HCT116 (cell line): ENCODE results near the gene SF3B5. TPM values are rescaled to one million over a fixed set of nuclear protein-coding genes. Genes with fewer than 3 reads are reported as not detected.

ENCODE experiments used
- ATAC-seq: fragments of 200-7000 bp; cut with Tn5 transposase; 2 replicates; pipeline ENCODE4 v1.9.1; 2020; ENCODE audit warnings: mild to moderate bottlenecking, moderate library complexity
- BruUV-seq: library from RNA; stranded (reverse); fragments of 400-500 nt; replicated peaks from 2 replicates; lab custom pipeline; 2021; lab: Mats Ljungman, UMichigan
- CTCF ChIA-PET: fragments of 300-600 bp; sonication (Branson Sonifier 250); formaldehyde crosslinking; loops from one replicate; lab custom pipeline; 2021; ENCODE audit warnings: antibody characterized with exemption; lab: Charles Lee
- POLR2A ChIA-PET: fragments of 300-600, 350-600 bp; sonication (Branson Sonifier 250); formaldehyde crosslinking; loops from one replicate; lab custom pipeline; 2021; ENCODE audit warnings: antibody characterized with exemption; lab: Charles Lee
- RAD21 ChIA-PET, 2 experiments: fragments of 300-600 bp; sonication (Branson Sonifier 250); formaldehyde crosslinking; loops; one replicate each; lab custom pipeline; 2023; ENCODE audit warnings: low total read pairs in 2 of 2; ENCODE audit not compliant: uncharacterized antibody in 2 of 2, unreplicated experiment in 2 of 2, low non-redundant PET in 1 of 2; lab: Charles Lee
- DNase-seq: peaks from one replicate; pipeline ENCODE4 v3.0.0-alpha.2; 2010; ENCODE audit warnings: low read depth, low spot score
- H2AFZ ChIP-seq: fragments of 200-600 bp; shearing (Covaris generic), sonication (generic); 2 replicates; pipeline ENCODE4 v1.6.1; 2017; ENCODE audit warnings: low read depth, mixed run types, mixed read lengths, antibody characterized with exemption, low read length; ENCODE audit not compliant: poor library complexity, severe bottlenecking
- H3K27ac ChIP-seq: 2 replicates; pipeline ENCODE4 v1.5.1; 2012; ENCODE audit warnings: low read depth, low read length
- H3K27me3 ChIP-seq: fragments of 200-600 bp; sonication (generic); 2 replicates; pipeline ENCODE4 v1.6.1; 2016; ENCODE audit warnings: mixed run types, low read length, mixed read lengths; ENCODE audit not compliant: insufficient read depth
- H3K36me3 ChIP-seq, 2 experiments: fragments of 200-500 bp in 1 of 2; fragments of 200-600 bp in 1 of 2; sonication (Bioruptor generic) in 1 of 2; sonication (generic) in 1 of 2; 2 replicates each; pipeline versions ENCODE4 v1.5.1 to v1.6.1; 2014 to 2016; ENCODE audit warnings: low read length in 2 of 2, inconsistent platforms in 1 of 2, mixed read lengths in 1 of 2, mixed run types in 1 of 2; ENCODE audit not compliant: insufficient read depth in 2 of 2, control insufficient read depth in 1 of 2
- H3K4me1 ChIP-seq, 2 experiments: fragments of 200-600 bp in 1 of 2; sonication (generic) in 1 of 2; 2 replicates each; pipeline versions ENCODE4 v1.5.1 to v1.6.1; 2012 to 2017; ENCODE audit warnings: low read length in 2 of 2, inconsistent platforms in 1 of 2, mild to moderate bottlenecking in 1 of 2, mixed read lengths in 1 of 2, mixed run types in 1 of 2, moderate library complexity in 1 of 2; ENCODE audit not compliant: insufficient read depth in 2 of 2, control insufficient read depth in 1 of 2
- H3K4me2 ChIP-seq: fragments of 200-600 bp; sonication (generic); 2 replicates; pipeline ENCODE4 v1.6.1; 2017; ENCODE audit warnings: mixed run types, low read length, mixed read lengths
- H3K4me3 ChIP-seq, 2 experiments: fragments of 200-600 bp in 1 of 2; sonication (generic) in 1 of 2; replicated peaks in 1 of 2; 2 replicates each; pipeline ENCODE4 v1.5.1; 2011 to 2016; ENCODE audit warnings: low read length in 2 of 2, control low read depth in 1 of 2, low read depth in 1 of 2, mild to moderate bottlenecking in 1 of 2, mixed read lengths in 1 of 2, mixed run types in 1 of 2
- H3K79me2 ChIP-seq: fragments of 200-600 bp; sonication (generic); 2 replicates; pipeline ENCODE4 v1.6.1; 2017; ENCODE audit warnings: mild to moderate bottlenecking, mixed run types, low read length, moderate library complexity, mixed read lengths; ENCODE audit not compliant: insufficient read depth
- H3K9ac ChIP-seq: fragments of 200-600 bp; sonication (generic); 2 replicates; pipeline ENCODE4 v1.6.1; 2016; ENCODE audit warnings: low read length, mixed read lengths
- H3K9me2 ChIP-seq: fragments of 200-600 bp; sonication (generic), shearing (Covaris generic); 2 replicates; pipeline ENCODE4 v1.6.1; 2017; ENCODE audit warnings: mixed run types, mild to moderate bottlenecking, moderate library complexity; ENCODE audit not compliant: insufficient read depth
- H3K9me3 ChIP-seq, 2 experiments: fragments of 200-500 bp in 1 of 2; fragments of 200-600 bp in 1 of 2; sonication (Bioruptor generic) in 1 of 2; sonication (generic) in 1 of 2; 2 replicates each; pipeline ENCODE4 v1.6.1; 2014 to 2017; ENCODE audit warnings: low read length in 2 of 2, mixed read lengths in 2 of 2, inconsistent platforms in 1 of 2, low read depth in 1 of 2, mild to moderate bottlenecking in 1 of 2, mixed run types in 1 of 2, moderate library complexity in 1 of 2; ENCODE audit not compliant: control insufficient read depth in 1 of 2, insufficient read depth in 1 of 2
- H4K20me1 ChIP-seq: fragments of 200-600 bp; sonication (generic), shearing (Covaris generic); 2 replicates; pipeline ENCODE4 v1.6.1; 2017; ENCODE audit warnings: mixed run types, mild to moderate bottlenecking, moderate library complexity; ENCODE audit not compliant: insufficient read depth
- CEBPB ChIP-seq: IDR thresholded peaks from 2 replicates; pipeline ENCODE4 v1.6.1; 2012; ENCODE audit warnings: low read depth
- EGR1 ChIP-seq: IDR thresholded peaks from 2 replicates; pipeline ENCODE4 v1.6.1; 2012; ENCODE audit warnings: low read depth
- ELF1 ChIP-seq: IDR thresholded peaks from 2 replicates; pipeline ENCODE4 v1.6.1; 2012; ENCODE audit warnings: low read depth, borderline replicate concordance
- EZH2 ChIP-seq: fragments of 200-600 bp; sonication (generic); IDR thresholded peaks from 2 replicates; pipeline ENCODE4 v1.6.1; 2017; ENCODE audit warnings: antibody characterized with exemption, mixed run types
- FOSL1 ChIP-seq: IDR thresholded peaks from 2 replicates; pipeline ENCODE4 v1.6.1; 2012; ENCODE audit warnings: low read depth
- POLR2A ChIP-seq: IDR thresholded peaks from 2 replicates; pipeline ENCODE4 v1.7.0; 2011; ENCODE audit warnings: borderline replicate concordance; ENCODE audit not compliant: insufficient read depth, insufficient read length; ENCODE audit errors: extremely low read depth
- POLR2AphosphoS5 ChIP-seq: IDR thresholded peaks from 2 replicates; pipeline ENCODE4 v1.6.1; 2011; ENCODE audit warnings: mild to moderate bottlenecking, low read depth, low read length, moderate library complexity
- RAD21 ChIP-seq: IDR thresholded peaks from 2 replicates; pipeline ENCODE4 v1.6.1; 2012; ENCODE audit warnings: low read depth, mild to moderate bottlenecking
- SIN3A ChIP-seq: IDR thresholded peaks from 2 replicates; pipeline ENCODE4 v1.6.1; 2012; ENCODE audit warnings: low read depth
- SP1 ChIP-seq: IDR thresholded peaks from 2 replicates; pipeline ENCODE4 v1.6.1; 2012; ENCODE audit warnings: low read depth
- TCF7L2 ChIP-seq: IDR thresholded peaks from 2 replicates; pipeline ENCODE4 v1.7.0; 2011; ENCODE audit warnings: borderline replicate concordance, inconsistent platforms; ENCODE audit not compliant: insufficient read depth, insufficient read length; ENCODE audit errors: extremely low read depth
- ZFX ChIP-seq: fragments of 450-650 bp; IDR thresholded peaks from 2 replicates; pipeline ENCODE4 v1.6.1; 2017
- ZNF274 ChIP-seq: fragments of 200-500 bp; sonication (Bioruptor generic); IDR thresholded peaks from 2 replicates; pipeline ENCODE4 v1.6.1; 2014; ENCODE audit warnings: mild to moderate bottlenecking, low read depth, low read length, inconsistent platforms
- intact Hi-C: fragments of 100-400 bp; cut with micrococcal nuclease; formaldehyde crosslinking; loops from 2 replicates; pipeline ENCODE4 v1.10.0; 2022
- total RNA-seq: library from RNA; stranded (reverse); gene quantifications from one replicate; pipeline ENCODE4 v1.2.1, GENCODE V29; 2021; ENCODE audit not compliant: unreplicated experiment
- TF ChIP-seq, protein P1 (sequence below): IDR thresholded peaks from 2 replicates; pipeline ENCODE4 v1.6.1; 2012; ENCODE audit warnings: low read depth
- TF ChIP-seq, protein P2 (sequence below): IDR thresholded peaks from 2 replicates; pipeline ENCODE4 v1.6.1; 2012
- TF ChIP-seq, protein P3 (sequence below), 3 experiments: fragments of 200-600 bp in 1 of 3; sonication (generic) in 1 of 3; IDR thresholded peaks in 2 of 3; conservative IDR thresholded peaks in 1 of 3; 2 replicates each; pipeline ENCODE4 v1.5.1; 2012 to 2017; ENCODE audit warnings: low read depth in 2 of 3, low read length in 2 of 3, antibody characterized with exemption in 1 of 3, borderline replicate concordance in 1 of 3, control low read depth in 1 of 3, mild to moderate bottlenecking in 1 of 3, mixed read lengths in 1 of 3, mixed run types in 1 of 3, moderate library complexity in 1 of 3; ENCODE audit not compliant: insufficient read depth in 1 of 3

SF3B5 gene
- total RNA-seq, 1 experiment from 2014 or later, result 173 TPM

DNA sequence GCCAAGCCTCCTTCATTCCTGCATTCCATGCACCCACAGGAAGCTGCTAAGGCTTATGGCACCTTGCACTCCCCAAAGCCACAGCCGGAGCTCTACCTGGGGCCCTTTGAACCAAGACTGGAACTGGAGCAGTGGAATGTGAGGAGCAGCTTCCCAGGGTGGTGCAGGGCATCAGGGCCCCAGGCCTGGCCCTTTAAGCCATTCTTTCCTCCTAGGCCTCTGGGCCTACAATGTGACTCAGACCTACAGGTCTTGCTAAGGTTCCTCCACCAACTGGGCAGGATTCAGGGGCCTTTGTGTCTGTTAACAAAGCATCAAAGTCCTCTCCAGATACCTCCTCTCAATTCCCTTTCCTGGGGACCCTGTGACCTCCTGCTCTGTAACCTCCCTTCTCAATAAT, 36.2 kb downstream of the SF3B5 start:
- no peak overlapping the region for H3K27ac ChIP-seq
- H3K27me3 ChIP-seq, result no peaks in the 10 kb centered on the region
- no peaks in the 10 kb centered on the region for H3K36me3 ChIP-seq
- intact Hi-C loops, result no loop called here
- POLR2A ChIA-PET, result no interaction called here
- ATAC-seq, result no peak
- DNase-seq, result no peak
- CTCF ChIA-PET, result no interaction called here
- no peak overlapping the region for H3K4me3 ChIP-seq
- no peak overlapping the region for H2AFZ ChIP-seq
- no peak overlapping the region for H3K9ac ChIP-seq
- BruUV-seq, result no TSS peak
- H3K9me3 ChIP-seq, result no peaks in the 10 kb centered on the region
- H4K20me1 ChIP-seq, result no peaks in the 10 kb centered on the region
- no peaks in the 10 kb centered on the region for H3K9me2 ChIP-seq
- peaks cover 0 to 9% of the 10 kb centered on the region in 2 experiments; a peak in 1 of 4 replicates for H3K4me1 ChIP-seq
- TF ChIP-seq POLR2A (no peak), TCF7L2 (no peak), ELF1 (no peak), EZH2 (no peak), ZNF274 (no peak), SP1 (no peak), SIN3A (no peak), EGR1 (no peak), FOSL1 (no peak), ZFX (no peak), RAD21 (no peak), CEBPB (no peak), POLR2AphosphoS5 (no peak)
- TF ChIP-seq, protein P1, sequence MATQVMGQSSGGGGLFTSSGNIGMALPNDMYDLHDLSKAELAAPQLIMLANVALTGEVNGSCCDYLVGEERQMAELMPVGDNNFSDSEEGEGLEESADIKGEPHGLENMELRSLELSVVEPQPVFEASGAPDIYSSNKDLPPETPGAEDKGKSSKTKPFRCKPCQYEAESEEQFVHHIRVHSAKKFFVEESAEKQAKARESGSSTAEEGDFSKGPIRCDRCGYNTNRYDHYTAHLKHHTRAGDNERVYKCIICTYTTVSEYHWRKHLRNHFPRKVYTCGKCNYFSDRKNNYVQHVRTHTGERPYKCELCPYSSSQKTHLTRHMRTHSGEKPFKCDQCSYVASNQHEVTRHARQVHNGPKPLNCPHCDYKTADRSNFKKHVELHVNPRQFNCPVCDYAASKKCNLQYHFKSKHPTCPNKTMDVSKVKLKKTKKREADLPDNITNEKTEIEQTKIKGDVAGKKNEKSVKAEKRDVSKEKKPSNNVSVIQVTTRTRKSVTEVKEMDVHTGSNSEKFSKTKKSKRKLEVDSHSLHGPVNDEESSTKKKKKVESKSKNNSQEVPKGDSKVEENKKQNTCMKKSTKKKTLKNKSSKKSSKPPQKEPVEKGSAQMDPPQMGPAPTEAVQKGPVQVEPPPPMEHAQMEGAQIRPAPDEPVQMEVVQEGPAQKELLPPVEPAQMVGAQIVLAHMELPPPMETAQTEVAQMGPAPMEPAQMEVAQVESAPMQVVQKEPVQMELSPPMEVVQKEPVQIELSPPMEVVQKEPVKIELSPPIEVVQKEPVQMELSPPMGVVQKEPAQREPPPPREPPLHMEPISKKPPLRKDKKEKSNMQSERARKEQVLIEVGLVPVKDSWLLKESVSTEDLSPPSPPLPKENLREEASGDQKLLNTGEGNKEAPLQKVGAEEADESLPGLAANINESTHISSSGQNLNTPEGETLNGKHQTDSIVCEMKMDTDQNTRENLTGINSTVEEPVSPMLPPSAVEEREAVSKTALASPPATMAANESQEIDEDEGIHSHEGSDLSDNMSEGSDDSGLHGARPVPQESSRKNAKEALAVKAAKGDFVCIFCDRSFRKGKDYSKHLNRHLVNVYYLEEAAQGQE, result no peak
- TF ChIP-seq, protein P2, sequence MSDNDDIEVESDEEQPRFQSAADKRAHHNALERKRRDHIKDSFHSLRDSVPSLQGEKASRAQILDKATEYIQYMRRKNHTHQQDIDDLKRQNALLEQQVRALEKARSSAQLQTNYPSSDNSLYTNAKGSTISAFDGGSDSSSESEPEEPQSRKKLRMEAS, result no peak
- TF ChIP-seq, protein P3, sequence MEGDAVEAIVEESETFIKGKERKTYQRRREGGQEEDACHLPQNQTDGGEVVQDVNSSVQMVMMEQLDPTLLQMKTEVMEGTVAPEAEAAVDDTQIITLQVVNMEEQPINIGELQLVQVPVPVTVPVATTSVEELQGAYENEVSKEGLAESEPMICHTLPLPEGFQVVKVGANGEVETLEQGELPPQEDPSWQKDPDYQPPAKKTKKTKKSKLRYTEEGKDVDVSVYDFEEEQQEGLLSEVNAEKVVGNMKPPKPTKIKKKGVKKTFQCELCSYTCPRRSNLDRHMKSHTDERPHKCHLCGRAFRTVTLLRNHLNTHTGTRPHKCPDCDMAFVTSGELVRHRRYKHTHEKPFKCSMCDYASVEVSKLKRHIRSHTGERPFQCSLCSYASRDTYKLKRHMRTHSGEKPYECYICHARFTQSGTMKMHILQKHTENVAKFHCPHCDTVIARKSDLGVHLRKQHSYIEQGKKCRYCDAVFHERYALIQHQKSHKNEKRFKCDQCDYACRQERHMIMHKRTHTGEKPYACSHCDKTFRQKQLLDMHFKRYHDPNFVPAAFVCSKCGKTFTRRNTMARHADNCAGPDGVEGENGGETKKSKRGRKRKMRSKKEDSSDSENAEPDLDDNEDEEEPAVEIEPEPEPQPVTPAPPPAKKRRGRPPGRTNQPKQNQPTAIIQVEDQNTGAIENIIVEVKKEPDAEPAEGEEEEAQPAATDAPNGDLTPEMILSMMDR (IDR thresholded peaks at IDR 0.05 in 2 of 3, conservative IDR thresholded peaks at IDR 0.05 in 1 of 3; ENCODE audit: borderline replicate concordance in 1 of 3, insufficient read depth in 1 of 3, low read depth in 2 of 3, low read length in 2 of 3), result no peak
- RAD21 ChIA-PET, result no interaction called here
- no peak overlapping the region for H3K4me2 ChIP-seq
- H3K79me2 ChIP-seq, result no peaks in the 10 kb centered on the region
